K562 (cell line): ENCODE results near the gene ESPN. TPM values are rescaled to one million over a fixed set of nuclear protein-coding genes. Genes with fewer than 3 reads are reported as not detected.

Experiments used
- ATAC-seq: fragments of 200-7000 bp; cut with Tn5 transposase; 3 replicates; pipeline ENCODE4 v1.9.1; 2020; ENCODE audit warnings: moderate library complexity
- BruUV-seq: library from RNA; stranded (reverse); fragments of 400-500 nt; replicated peaks from 2 replicates; lab custom pipeline; 2021; lab: Mats Ljungman, UMichigan
- CTCF ChIA-PET: fragments of 300-600 bp; formaldehyde crosslinking; extraction: SDS; loops from one replicate; lab custom pipeline; 2021; ENCODE audit warnings: low intra/inter-chr PET ratio; lab: Yijun Ruan, JAX
- POLR2A ChIA-PET: fragments of 300-600, 350-650 bp; sonication (Branson Sonifier 250); formaldehyde crosslinking; extraction: SDS; loops from one replicate; lab custom pipeline; 2021; ENCODE audit warnings: antibody characterized with exemption, inconsistent platforms; lab: Yijun Ruan, JAX
- DNase-seq, 4 experiments: peaks; one replicate each; pipeline versions ENCODE4 v3.0.0 to v3.0.0-alpha.2; 2011 to 2018; ENCODE audit warnings: low spot score in 3 of 4, mixed read lengths in 3 of 4; ENCODE audit errors: extremely low read depth in 1 of 4
- FAIRE-seq: peaks from 2 replicates; lab custom pipeline; 2011; peaks lifted over from hg19 to GRCh38; lab: Jason Lieb, UNC
- H2AFZ ChIP-seq: 2 replicates; pipeline ENCODE4 v1.6.0; 2011; ENCODE audit warnings: low read depth, low read length, control low read depth, inconsistent platforms
- H3K27ac ChIP-seq: fragments of 200-600 bp; 3 replicates; pipeline ENCODE4 v1.8.0; 2011; ENCODE audit warnings: low read depth, mild to moderate bottlenecking, control low read depth, inconsistent platforms, low read length, moderate library complexity, mixed read lengths; ENCODE audit errors: extremely low read depth
- H3K27me3 ChIP-seq, 2 experiments: fragments of 300-600 bp in 1 of 2; 2 replicates in 1 of 2; 3 replicates in 1 of 2; pipeline versions ENCODE4 v1.6.0 to v1.8.0; 2011; ENCODE audit warnings: inconsistent platforms in 2 of 2, low read length in 2 of 2, mild to moderate bottlenecking in 1 of 2, mixed read lengths in 1 of 2, moderate library complexity in 1 of 2; ENCODE audit not compliant: control insufficient read depth in 2 of 2, insufficient read depth in 2 of 2
- H3K36me3 ChIP-seq: fragments of 300-600 bp; 3 replicates; pipeline ENCODE4 v1.8.0; 2011; ENCODE audit warnings: mild to moderate bottlenecking, low read length, inconsistent platforms; ENCODE audit not compliant: control insufficient read depth, insufficient read depth
- H3K4me1 ChIP-seq, 2 experiments: fragments of 200-600 bp in 1 of 2; replicated peaks in 1 of 2; 2 replicates in 1 of 2; 3 replicates in 1 of 2; pipeline versions ENCODE4 v1.5.1 to v1.8.0; 2011; ENCODE audit warnings: inconsistent platforms in 2 of 2, low read length in 2 of 2, mild to moderate bottlenecking in 1 of 2, mixed read lengths in 1 of 2, moderate library complexity in 1 of 2; ENCODE audit not compliant: control insufficient read depth in 2 of 2, insufficient read depth in 2 of 2
- H3K4me2 ChIP-seq: 2 replicates; pipeline ENCODE4 v1.6.1; 2011; ENCODE audit warnings: low read length, control low read depth, inconsistent platforms, mixed read lengths; ENCODE audit not compliant: insufficient read depth
- H3K4me3 ChIP-seq: fragments of 200-600 bp; sonication (generic), shearing (Covaris generic); 2 replicates; pipeline ENCODE4 v1.5.1; 2016; ENCODE audit warnings: control low read depth, inconsistent platforms
- H3K79me2 ChIP-seq: fragments of 200-600 bp; 3 replicates; pipeline ENCODE4 v1.8.0; 2011; ENCODE audit warnings: low read length, inconsistent platforms; ENCODE audit not compliant: control insufficient read depth, insufficient read depth
- H3K9ac ChIP-seq, 2 experiments: 2 replicates each; pipeline versions ENCODE4 v1.6.0 to v1.6.1; 2011; ENCODE audit warnings: low read depth in 2 of 2, low read length in 2 of 2, control low read depth in 1 of 2, inconsistent platforms in 1 of 2, mild to moderate bottlenecking in 1 of 2, mixed read lengths in 1 of 2; ENCODE audit not compliant: insufficient read depth in 1 of 2
- H3K9me1 ChIP-seq: one replicate; pipeline ENCODE4 v1.6.0; 2011; ENCODE audit warnings: inconsistent platforms, mild to moderate bottlenecking, low read length, moderate library complexity; ENCODE audit not compliant: control insufficient read depth, insufficient read depth
- H3K9me3 ChIP-seq: replicated peaks from 2 replicates; pipeline ENCODE4 v1.5.1; 2011; ENCODE audit warnings: low read depth, low read length, inconsistent platforms; ENCODE audit not compliant: control insufficient read depth, insufficient read depth
- H4K20me1 ChIP-seq: replicated peaks from 2 replicates; pipeline ENCODE4 v1.6.1; 2011; ENCODE audit warnings: low read length, inconsistent platforms, mixed read lengths; ENCODE audit not compliant: control insufficient read depth, insufficient read depth
- ARID2 ChIP-seq: fragments of 450-650 bp; IDR thresholded peaks from 2 replicates; pipeline ENCODE4 v1.6.1; 2017; ENCODE audit warnings: antibody characterized with exemption, mild to moderate bottlenecking
- BRCA1 ChIP-seq, 2 experiments: fragments of 450-650 bp in 1 of 2; sonication (generic) in 1 of 2; formaldehyde crosslinking in 1 of 2; IDR thresholded peaks; 2 replicates each; pipeline versions ENCODE4 v1.5.0 to v1.6.1; 2017 to 2020; ENCODE audit warnings: mild to moderate bottlenecking in 1 of 2, missing genetic modification reagents in 1 of 2
- HINFP ChIP-seq: fragments of 450-650 bp; conservative IDR thresholded peaks from 2 replicates; pipeline ENCODE4 v1.6.1; 2016; ENCODE audit warnings: missing genetic modification characterization, low read depth, mild to moderate bottlenecking, control low read depth, missing compliant biosample characterization
- HNRNPUL1 ChIP-seq: fragments of 200-400 bp; formaldehyde crosslinking; IDR thresholded peaks from 2 replicates; pipeline ENCODE4 v1.6.1; 2017; ENCODE audit warnings: low read length
- MBD1 ChIP-seq: fragments of 250-450 bp; sonication (Bioruptor Pico); IDR thresholded peaks from 2 replicates; pipeline ENCODE4 v1.8.0; 2022; ENCODE audit warnings: inconsistent platforms
- MYBL2 ChIP-seq, 2 experiments: fragments of 450-650 bp in 1 of 2; sonication (generic) in 1 of 2; formaldehyde crosslinking in 1 of 2; IDR thresholded peaks; 2 replicates each; pipeline versions ENCODE4 v1.6.1 to v1.8.1; 2017 to 2022; ENCODE audit warnings: borderline replicate concordance in 1 of 2, inconsistent platforms in 1 of 2, low read depth in 1 of 2, mild to moderate bottlenecking in 1 of 2, missing genetic modification reagents in 1 of 2, moderate library complexity in 1 of 2
- NCOA4 ChIP-seq: fragments of 450-650 bp; IDR thresholded peaks from 2 replicates; pipeline ENCODE4 v1.6.1; 2018; ENCODE audit warnings: mild to moderate bottlenecking; ENCODE audit not compliant: partially characterized antibody
- SOX6 ChIP-seq: fragments of 450-650 bp; IDR thresholded peaks from 2 replicates; pipeline ENCODE4 v1.6.1; 2014; ENCODE audit warnings: mild to moderate bottlenecking
- TBL1XR1 ChIP-seq, 2 experiments: IDR thresholded peaks; 2 replicates each; pipeline ENCODE4 v1.6.1; 2012; ENCODE audit warnings: improper control_type of control experiment in 2 of 2, low read length in 2 of 2, mild to moderate bottlenecking in 1 of 2
- TFAP4 ChIP-seq: sonication (generic); formaldehyde crosslinking; IDR thresholded peaks from 2 replicates; pipeline ENCODE4 v1.8.0; 2022; ENCODE audit warnings: missing genetic modification reagents, mild to moderate bottlenecking, moderate library complexity, borderline replicate concordance
- TRIM28 ChIP-seq: fragments of 450-650 bp; IDR thresholded peaks from 2 replicates; pipeline ENCODE4 v1.6.1; 2017
- ZBTB33 ChIP-seq: sonication (generic); formaldehyde crosslinking; IDR thresholded peaks from 2 replicates; pipeline ENCODE4 v1.8.1; 2023; ENCODE audit warnings: mild to moderate bottlenecking, missing genetic modification reagents
- ZC3H11A ChIP-seq: IDR thresholded peaks from 2 replicates; pipeline ENCODE4 v1.6.1; 2012; ENCODE audit warnings: low read depth, low read length, improper control_type of control experiment
- WGBS: fragments of 100-300 bp; shearing (Covaris generic); methylation state at CpG from one replicate; pipeline ENCODE4 v1.1.6; 2016; ENCODE audit warnings: low coverage, mixed read lengths; ENCODE audit not compliant: insufficient coverage; ENCODE audit errors: missing lambda C conversion rate; 5-methylcytosine and 5-hydroxymethylcytosine counted together
- in situ Hi-C: fragments of 300-500 bp; cut with MboI; formaldehyde crosslinking; loops from 4 replicates; pipeline ENCODE4 v1.15.0; 2018; ENCODE audit warnings: inconsistent platforms, mixed read lengths
- intact Hi-C: fragments of 100-400 bp; cut with micrococcal nuclease; formaldehyde crosslinking; loops from 2 replicates; pipeline ENCODE4 v1.14.2; 2022
- polyA plus RNA-seq, 8 experiments: library from polyadenylated mRNA; depleted of rRNA in 4 of 8; stranded (reverse) in 5 of 8; unstranded in 3 of 8; fragments of >200 nt; fragmentation: Nextera tagmentation in 2 of 8; fragmentation: Illumina TruSeq in 1 of 8; extraction: Ambion mirVana in 2 of 8; extraction: Trizol in 1 of 8; gene quantifications; 2 replicates each; pipeline versions ENCODE4 v1.2.1 to v1.2.3, GENCODE V29; 2011 to 2014; ENCODE audit warnings: inconsistent platforms in 1 of 8, missing spikeins in 1 of 8
- total RNA-seq, 7 experiments: library from RNA; depleted of rRNA in 6 of 7; stranded (reverse); fragments of >200 nt in 6 of 7; fragmentation: Illumina TruSeq in 2 of 7; extraction: Trizol in 2 of 7; gene quantifications; 2 replicates each; pipeline versions ENCODE4 v1.2.1 to v1.2.3, GENCODE V29; 2011 to 2021; ENCODE audit warnings: low replicate concordance in 1 of 7

Gene ESPN
- total and polyA plus RNA-seq, 9 of the 15 experiments (the other 6 are each of a cell fraction or from before 2014, with no cell fraction given), result 0.07 to 1.2 (median 0.45) TPM; not detected in 3

- Histone ChIP-seq H3K27ac (no peak overlapping the region), H3K36me3 (no peaks in the 10 kb centered on the region), H3K9me1 (no peaks in the 10 kb centered on the region), H3K9me3 (no peaks in the 10 kb centered on the region), H3K79me2 (no peaks in the 10 kb centered on the region), H3K4me3 (no peak overlapping the region), H4K20me1 (peaks cover 24% of the 10 kb centered on the region; the same call in 1 of the 2 replicates), H2AFZ (no peak overlapping the region), H3K27me3 (peaks cover 60 to 97% of the 10 kb centered on the region in 2 experiments), H3K4me2 (no peak overlapping the region), H3K9ac (no peak overlapping the region), H3K4me1 (peaks cover 0 to 58% of the 10 kb centered on the region in 2 experiments; a peak in 2 of 5 replicates)
- ATAC-seq (no peak; the same call in 2 of the 3 replicates), DNase-seq (no peak), FAIRE-seq (peak; percentile 72)
- ChIA-PET CTCF (no interaction called here), POLR2A (interaction anchor here (0.8 to 1.4 kb wide), 4 partner anchors 13 to 27 kb away, joined by 3 to 8 read pairs (median 4); no protein-coding TSS in a partner anchor)
- in situ Hi-C loops (no loop called here), intact Hi-C loops (no loop called here)
- 2% methylated on average over 18 of the region's 18 CpGs for WGBS
- BruUV-seq, result no TSS peak
- TF ChIP-seq TRIM28 (no peak), TFAP4 (CRISPR knock-in tag) (peak; percentile 23; the same call in 1 of the 2 replicates), MYBL2 (IDR thresholded peaks at IDR 0.05; ENCODE audit: low read depth) (no peak), MYBL2 (CRISPR knock-in tag; IDR thresholded peaks at IDR 0.05; ENCODE audit: borderline replicate concordance) (no peak), ZC3H11A (no peak), HNRNPUL1 (no peak), ARID2 (no peak), MBD1 (no peak), ZBTB33 (no peak), BRCA1 (IDR thresholded peaks at IDR 0.05) (no peak), BRCA1 (CRISPR knock-in tag; IDR thresholded peaks at IDR 0.05) (0 out of 2 replicates have a peak, but pooled peaks have one; percentile 16), TBL1XR1 (IDR thresholded peaks at IDR 0.05; ENCODE audit: low read length in 2 of 2) (no peak), NCOA4 (no peak), SOX6 (no peak), HINFP (tag) (no peak)
These were observed 83.7 kb downstream of the ESPN start for GRCh38 chr1:6508154-6508815.
